CD14-positive monocyte (primary cell): ENCODE measurements around the gene HAUS5. TPM values are rescaled to one million over a fixed set of nuclear protein-coding genes. Genes with fewer than 3 reads are reported as not detected.

Experiments used
- DNase-seq, 3 donors: peaks; one replicate each; pipeline ENCODE4 v3.0.0-alpha.2; 2011 to 2022
- H2AFZ ChIP-seq: 2 replicates; pipeline ENCODE4 v1.6.0; 2012; ENCODE audit warnings: mild to moderate bottlenecking, low read depth, low read length, inconsistent platforms; ENCODE audit not compliant: insufficient read depth, poor library complexity, severe bottlenecking
- H3K27ac ChIP-seq, 2 donors: 1 replicate in 1 of 2; 2 replicates in 1 of 2; pipeline ENCODE4 v1.5.1; 2012 to 2013; ENCODE audit warnings: low read length in 2 of 2, control low read depth in 1 of 2, inconsistent platforms in 1 of 2, low read depth in 1 of 2, mild to moderate bottlenecking in 1 of 2
- H3K27me3 ChIP-seq, 2 donors: one replicate each; pipeline versions ENCODE4 v1.6.0 to v1.6.1; 2011 to 2013; ENCODE audit warnings: low read length in 2 of 2; ENCODE audit not compliant: control insufficient read depth in 2 of 2, insufficient read depth in 2 of 2
- H3K36me3 ChIP-seq, 2 donors: replicated peaks in 1 of 2; 1 replicate in 1 of 2; 2 replicates in 1 of 2; pipeline versions ENCODE4 v1.5.1 to v1.6.1; 2012 to 2013; ENCODE audit warnings: low read length in 2 of 2, control low read depth in 1 of 2, inconsistent platforms in 1 of 2, mild to moderate bottlenecking in 1 of 2; ENCODE audit not compliant: insufficient read depth in 2 of 2, control insufficient read depth in 1 of 2
- H3K4me1 ChIP-seq, 2 donors: 1 replicate in 1 of 2; 2 replicates in 1 of 2; pipeline versions ENCODE4 v1.5.1 to v1.6.1; 2012 to 2013; ENCODE audit warnings: low read length in 2 of 2, control low read depth in 1 of 2, inconsistent platforms in 1 of 2, mild to moderate bottlenecking in 1 of 2, moderate library complexity in 1 of 2; ENCODE audit not compliant: insufficient read depth in 2 of 2, control insufficient read depth in 1 of 2
- H3K4me2 ChIP-seq: replicated peaks from 2 replicates; pipeline ENCODE3; 2012; ENCODE audit warnings: low read length, moderate library complexity, mild to moderate bottlenecking; ENCODE audit not compliant: poor library complexity, severe bottlenecking; ENCODE audit errors: extremely low read depth
- H3K4me3 ChIP-seq, 3 experiments: fragments of 200-600 bp in 1 of 3; sonication (generic) in 1 of 3; replicated peaks in 1 of 3; 1 replicate in 2 of 3; 2 replicates in 1 of 3; pipeline ENCODE4 v1.5.1; 2011 to 2013; ENCODE audit warnings: low read length in 3 of 3, mild to moderate bottlenecking in 3 of 3, control low read depth in 2 of 3, low read depth in 2 of 3, inconsistent platforms in 1 of 3, moderate library complexity in 1 of 3
- H3K79me2 ChIP-seq: 2 replicates; pipeline ENCODE4 v1.6.0; 2012; ENCODE audit warnings: mild to moderate bottlenecking, control low read depth, inconsistent platforms, low read length, moderate library complexity; ENCODE audit not compliant: insufficient read depth
- H3K9ac ChIP-seq: 2 replicates; pipeline ENCODE4 v1.6.0; 2017; ENCODE audit warnings: low read length, mild to moderate bottlenecking; ENCODE audit not compliant: insufficient read depth, poor library complexity, severe bottlenecking
- H3K9me3 ChIP-seq, 2 donors: replicated peaks in 1 of 2; 1 replicate in 1 of 2; 2 replicates in 1 of 2; pipeline versions ENCODE4 v1.5.1 to v1.6.1; 2012 to 2013; ENCODE audit warnings: low read length in 2 of 2, control low read depth in 1 of 2; ENCODE audit not compliant: control insufficient read depth in 1 of 2, insufficient read depth in 1 of 2
- H4K20me1 ChIP-seq: 2 replicates; pipeline ENCODE4 v1.6.0; 2012; ENCODE audit warnings: mild to moderate bottlenecking, low read length, control low read depth, moderate library complexity; ENCODE audit not compliant: insufficient read depth
- H3K27ac Mint-ChIP-seq, 7 donors: one replicate each; pipeline ENCODE4 v1.8.0; 2020; ENCODE audit warnings: mild to moderate bottlenecking in 7 of 7, mixed read lengths in 7 of 7, moderate library complexity in 6 of 7, inconsistent platforms in 2 of 7
- H3K27me3 Mint-ChIP-seq, 3 donors: one replicate each; pipeline ENCODE4 v1.8.0; 2021 to 2022; ENCODE audit warnings: low read depth in 3 of 3, mild to moderate bottlenecking in 3 of 3, mixed read lengths in 3 of 3, moderate library complexity in 3 of 3, inconsistent platforms in 1 of 3
- H3K36me3 Mint-ChIP-seq, 2 donors: one replicate each; pipeline ENCODE4 v1.8.0; 2020; ENCODE audit warnings: mixed read lengths in 2 of 2, inconsistent platforms in 1 of 2, mild to moderate bottlenecking in 1 of 2
- H3K4me1 Mint-ChIP-seq: one replicate; pipeline ENCODE4 v1.8.0; 2020; ENCODE audit warnings: mild to moderate bottlenecking, mixed read lengths
- H3K4me3 Mint-ChIP-seq, 2 donors: one replicate each; pipeline ENCODE4 v1.8.0; 2020; ENCODE audit warnings: mild to moderate bottlenecking in 2 of 2, mixed read lengths in 2 of 2, moderate library complexity in 1 of 2
- H3K9me3 Mint-ChIP-seq, 7 donors: one replicate each; pipeline ENCODE4 v1.8.0; 2020 to 2022; ENCODE audit warnings: mixed read lengths in 7 of 7, mild to moderate bottlenecking in 6 of 7, moderate library complexity in 6 of 7, inconsistent platforms in 2 of 7
- WGBS: methylation state at CpG from one replicate; pipeline ENCODE4 v1.1.5; 2013; ENCODE audit warnings: missing lambda C conversion rate; ENCODE audit not compliant: insufficient coverage; 5-methylcytosine and 5-hydroxymethylcytosine counted together
- intact Hi-C, 2 donors: fragments of 100-400 bp; cut with micrococcal nuclease; formaldehyde crosslinking; loops; one replicate each; pipeline versions ENCODE4 v1.15.0 to v1.15.1; 2023
- polyA plus RNA-seq, 3 donors: library from polyadenylated mRNA; depleted of rRNA in 1 of 3; unstranded in 2 of 3; stranded (reverse) in 1 of 3; fragments of 300-500 nt in 2 of 3; fragments of >200 nt in 1 of 3; fragmentation: Illumina TruSeq in 2 of 3; gene quantifications; 1 replicate in 2 of 3; 2 replicates in 1 of 3; pipeline ENCODE4 v1.2.3, GENCODE V29; 2012 to 2021
- TF ChIP-seq, protein P1 (sequence below): fragments of 200-600 bp; IDR thresholded peaks from one replicate; pipeline ENCODE4 v1.8.0; 2022; ENCODE audit warnings: antibody characterized with exemption, mild to moderate bottlenecking

HAUS5 gene
- polyA plus RNA-seq, 3 donors = 0.94 to 6.3 (median 0.99) TPM

DNA sequence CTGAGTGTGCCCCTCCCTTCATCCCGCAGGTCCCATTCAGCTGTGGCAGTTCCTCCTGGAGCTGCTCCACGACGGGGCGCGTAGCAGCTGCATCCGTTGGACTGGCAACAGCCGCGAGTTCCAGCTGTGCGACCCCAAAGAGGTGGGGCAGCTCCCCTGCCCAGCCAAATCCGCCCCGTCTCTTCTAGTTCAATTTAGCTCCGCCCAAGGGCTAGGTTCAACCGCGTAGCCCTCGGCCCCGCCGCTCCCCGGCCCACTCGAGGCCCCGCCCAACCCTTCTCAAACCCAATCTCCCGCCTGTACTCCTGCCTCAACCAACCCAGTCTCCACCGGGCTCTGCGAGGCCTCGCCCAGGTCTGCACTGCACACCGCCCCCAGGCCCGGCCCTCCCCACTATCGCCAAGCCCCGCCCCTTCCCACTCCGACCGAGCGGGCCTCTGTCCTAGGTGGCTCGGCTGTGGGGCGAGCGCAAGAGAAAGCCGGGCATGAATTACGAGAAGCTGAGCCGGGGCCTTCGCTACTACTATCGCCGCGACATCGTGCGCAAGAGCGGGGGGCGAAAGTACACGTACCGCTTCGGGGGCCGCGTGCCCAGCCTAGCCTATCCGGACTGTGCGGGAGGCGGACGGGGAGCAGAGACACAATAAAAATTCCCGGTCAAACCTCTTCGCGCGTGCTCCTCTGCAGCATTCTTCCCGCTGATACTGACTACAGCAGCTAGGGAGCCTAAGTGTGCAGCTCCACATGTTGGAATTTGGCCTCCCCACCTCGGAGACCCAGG lies 31.9 kb downstream of the HAUS5 start:
- H3K4me3 Mint-ChIP-seq = peak overlapping the region; percentile 84 to 94
- peak overlapping the region; percentile 81 to 92 (median 91) for H3K27ac Mint-ChIP-seq
- Histone ChIP-seq H3K27me3 (peaks cover 0 to 2% of the 10 kb centered on the region in 2 donors), H3K9me3 (no peaks in the 10 kb centered on the region), H3K9ac (peak overlapping the region; percentile 70), H2AFZ (peak overlapping the region; percentile 97), H3K4me2 (peak overlapping the region; percentile 98), H3K4me3 (peak overlapping the region; percentile 74 to 98 (median 78)), H3K4me1 (peaks cover 52 to 58% of the 10 kb centered on the region in 2 donors), H4K20me1 (no peaks in the 10 kb centered on the region), H3K79me2 (peaks cover 13% of the 10 kb centered on the region), H3K27ac (peak overlapping the region; percentile 73 to 76), H3K36me3 (no peaks in the 10 kb centered on the region)
- H3K36me3 Mint-ChIP-seq = no peaks in the 10 kb centered on the region
- peak; percentile 88 to 95 (median 89) for DNase-seq
- peaks cover 8 to 16% (median 13%) of the 10 kb centered on the region in 3 donors for H3K27me3 Mint-ChIP-seq
- intact Hi-C loops = loop anchor here (2.0 to 10.0 kb wide), 2 partner anchors 16 to 100 kb away; partner anchors contain the start of genes IGFLR1 (in 1 of the 2), LIN37 (in 1 of the 2), PSENEN (in 1 of the 2) and RBM42 (in 1 of the 2)
- WGBS = under 1% methylated on average over 53 of the region's 60 CpGs
- no peaks in the 10 kb centered on the region for H3K9me3 Mint-ChIP-seq
- peaks cover 36% of the 10 kb centered on the region for H3K4me1 Mint-ChIP-seq
- TF ChIP-seq, protein P1, sequence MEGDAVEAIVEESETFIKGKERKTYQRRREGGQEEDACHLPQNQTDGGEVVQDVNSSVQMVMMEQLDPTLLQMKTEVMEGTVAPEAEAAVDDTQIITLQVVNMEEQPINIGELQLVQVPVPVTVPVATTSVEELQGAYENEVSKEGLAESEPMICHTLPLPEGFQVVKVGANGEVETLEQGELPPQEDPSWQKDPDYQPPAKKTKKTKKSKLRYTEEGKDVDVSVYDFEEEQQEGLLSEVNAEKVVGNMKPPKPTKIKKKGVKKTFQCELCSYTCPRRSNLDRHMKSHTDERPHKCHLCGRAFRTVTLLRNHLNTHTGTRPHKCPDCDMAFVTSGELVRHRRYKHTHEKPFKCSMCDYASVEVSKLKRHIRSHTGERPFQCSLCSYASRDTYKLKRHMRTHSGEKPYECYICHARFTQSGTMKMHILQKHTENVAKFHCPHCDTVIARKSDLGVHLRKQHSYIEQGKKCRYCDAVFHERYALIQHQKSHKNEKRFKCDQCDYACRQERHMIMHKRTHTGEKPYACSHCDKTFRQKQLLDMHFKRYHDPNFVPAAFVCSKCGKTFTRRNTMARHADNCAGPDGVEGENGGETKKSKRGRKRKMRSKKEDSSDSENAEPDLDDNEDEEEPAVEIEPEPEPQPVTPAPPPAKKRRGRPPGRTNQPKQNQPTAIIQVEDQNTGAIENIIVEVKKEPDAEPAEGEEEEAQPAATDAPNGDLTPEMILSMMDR = no peak

DNA sequence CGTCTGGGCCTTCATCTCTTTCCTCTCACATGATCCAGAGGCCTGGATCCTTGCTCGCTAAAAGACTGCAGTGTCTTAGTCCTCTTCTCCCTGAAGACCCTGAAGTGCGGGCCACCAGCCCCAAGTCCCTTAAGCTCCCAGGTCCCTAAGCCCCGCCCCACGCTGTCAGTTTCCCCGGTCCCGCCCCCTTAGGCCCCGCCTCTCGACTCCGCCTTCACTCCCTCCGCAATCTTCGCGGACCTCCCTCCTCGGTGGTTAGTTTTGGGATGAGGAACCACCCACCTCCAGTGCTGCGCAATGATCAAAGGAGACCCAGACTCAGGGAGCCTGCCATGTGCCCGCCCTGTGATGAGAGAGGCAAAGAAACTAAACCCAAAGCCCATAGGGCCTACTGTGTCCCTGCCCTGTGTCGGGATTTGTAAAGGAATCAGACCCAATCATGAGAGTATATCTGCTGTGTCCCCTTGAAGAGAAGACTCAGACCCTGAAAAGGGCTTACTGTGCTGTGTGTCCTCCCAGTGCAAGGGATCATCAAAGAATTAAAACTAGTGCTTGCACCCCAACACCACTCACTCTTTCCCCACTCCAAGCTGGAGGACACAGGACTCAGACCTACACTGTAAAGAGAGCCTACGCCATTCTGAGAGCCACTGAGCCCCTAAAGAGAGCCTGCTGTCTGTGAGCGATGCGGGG lies 32.6 kb downstream of the HAUS5 start:
- peak overlapping the region; percentile 71 to 73 for H3K27ac ChIP-seq
- H3K9ac ChIP-seq = no peak overlapping the region
- DNase-seq = peak; percentile 64 to 66 (median 66)
- peaks cover 53 to 62% of the 10 kb centered on the region in 2 donors for H3K4me1 ChIP-seq
- H3K27me3 Mint-ChIP-seq = peaks cover 8 to 16% (median 13%) of the 10 kb centered on the region in 3 donors
- no peaks in the 10 kb centered on the region for H3K9me3 Mint-ChIP-seq
- H3K27me3 ChIP-seq = peaks cover 0 to 2% of the 10 kb centered on the region in 2 donors
- TF ChIP-seq, protein P1 = no peak
- H3K27ac Mint-ChIP-seq = peak overlapping the region; percentile 81 to 92 (median 91)
- no peaks in the 10 kb centered on the region for H3K9me3 ChIP-seq
- H3K36me3 Mint-ChIP-seq = peaks cover 0 to 4% of the 10 kb centered on the region in 2 donors
- intact Hi-C loops = loop anchor here (2.0 to 10.0 kb wide), 3 partner anchors 16 to 100 kb away; partner anchors contain the start of genes HAUS5 (in 1 of the 2), IGFLR1 (in 1 of the 2), LIN37 (in 1 of the 2) and PSENEN (in 1 of the 2)
- H3K4me1 Mint-ChIP-seq = peaks cover 39% of the 10 kb centered on the region
- H3K4me3 Mint-ChIP-seq = peak overlapping the region; percentile 84 to 94
- no peaks in the 10 kb centered on the region for H3K36me3 ChIP-seq
- H4K20me1 ChIP-seq = peaks cover 5% of the 10 kb centered on the region
- H3K4me3 ChIP-seq = peak overlapping the region; percentile 46 to 98 (median 74)
- H3K79me2 ChIP-seq = peaks cover 20% of the 10 kb centered on the region
- peak overlapping the region; percentile 97 for H2AFZ ChIP-seq
- H3K4me2 ChIP-seq = peak overlapping the region; percentile 98
- 40% methylated on average over 8 of the region's 20 CpGs for WGBS
